Lower leg skin (tissue), 4 donors: Measurements from ENCODE around the gene LDB2. TPM values are rescaled to one million over a fixed set of nuclear protein-coding genes. Genes with fewer than 3 reads are reported as not detected.

Source experiments
- DNase-seq, 2 donors: peaks; one replicate each; pipeline ENCODE4 v3.0.0-alpha.2; 2019; ENCODE audit warnings: low spot score in 2 of 2
- H3K4me3 ChIP-seq: fragments of 200-600 bp; sonication (generic); 2 replicates; pipeline ENCODE4 v1.5.1; 2017; ENCODE audit warnings: mild to moderate bottlenecking, low read depth; ENCODE audit not compliant: poor library complexity, severe bottlenecking
- POLR2A ChIP-seq, 2 donors: fragments of 450-650 bp; IDR thresholded peaks; one replicate each; pipeline ENCODE4 v1.6.1; 2016 to 2017; ENCODE audit warnings: antibody characterized with exemption in 2 of 2, mild to moderate bottlenecking in 1 of 2, moderate library complexity in 1 of 2
- WGBS, 2 donors: methylation state at CpG; one replicate each; pipeline ENCODE4 v1.1.5; 2018; 5-methylcytosine and 5-hydroxymethylcytosine counted together
- intact Hi-C: fragments of 100-400 bp; cut with DNase I; formaldehyde crosslinking; loops from one replicate; pipeline ENCODE4 v1.15.0; 2023; ENCODE audit warnings: low total_unique reads
- total RNA-seq, 4 donors: library from RNA; depleted of rRNA; stranded (reverse); fragments of >200 nt; gene quantifications; one replicate each; pipeline ENCODE4 v1.1.0, GENCODE V29; 2016
- TF ChIP-seq, protein P1 (sequence below), 3 donors: fragments of 450-650 bp; IDR thresholded peaks; one replicate each; pipeline ENCODE4 v1.5.1; 2016; ENCODE audit warnings: antibody characterized with exemption in 3 of 3, mild to moderate bottlenecking in 3 of 3, moderate library complexity in 2 of 3

The LDB2 gene
- total RNA-seq, 4 donors from 2014 or later = 5.4 to 14.0 (median 7.8) TPM

GRCh38 chr4:16695896-16696295, 202.5 kb downstream of the LDB2 start:
- 74 to 96% methylated on average over 1 of the region's 1 CpG for WGBS, 2 donors
- TF ChIP-seq, protein P1, sequence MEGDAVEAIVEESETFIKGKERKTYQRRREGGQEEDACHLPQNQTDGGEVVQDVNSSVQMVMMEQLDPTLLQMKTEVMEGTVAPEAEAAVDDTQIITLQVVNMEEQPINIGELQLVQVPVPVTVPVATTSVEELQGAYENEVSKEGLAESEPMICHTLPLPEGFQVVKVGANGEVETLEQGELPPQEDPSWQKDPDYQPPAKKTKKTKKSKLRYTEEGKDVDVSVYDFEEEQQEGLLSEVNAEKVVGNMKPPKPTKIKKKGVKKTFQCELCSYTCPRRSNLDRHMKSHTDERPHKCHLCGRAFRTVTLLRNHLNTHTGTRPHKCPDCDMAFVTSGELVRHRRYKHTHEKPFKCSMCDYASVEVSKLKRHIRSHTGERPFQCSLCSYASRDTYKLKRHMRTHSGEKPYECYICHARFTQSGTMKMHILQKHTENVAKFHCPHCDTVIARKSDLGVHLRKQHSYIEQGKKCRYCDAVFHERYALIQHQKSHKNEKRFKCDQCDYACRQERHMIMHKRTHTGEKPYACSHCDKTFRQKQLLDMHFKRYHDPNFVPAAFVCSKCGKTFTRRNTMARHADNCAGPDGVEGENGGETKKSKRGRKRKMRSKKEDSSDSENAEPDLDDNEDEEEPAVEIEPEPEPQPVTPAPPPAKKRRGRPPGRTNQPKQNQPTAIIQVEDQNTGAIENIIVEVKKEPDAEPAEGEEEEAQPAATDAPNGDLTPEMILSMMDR (IDR thresholded peaks at IDR 0.05) = no peak
- no peak for TF ChIP-seq POLR2A (IDR thresholded peaks at IDR 0.05)
- no peak for DNase-seq
- no peak overlapping the region for H3K4me3 ChIP-seq
- intact Hi-C loops = no loop called here

- H3K4me3 ChIP-seq = no peak overlapping the region
- intact Hi-C loops = no loop called here
- DNase-seq = no peak
- TF ChIP-seq, protein P1 (IDR thresholded peaks at IDR 0.05) = no peak
- no peak for TF ChIP-seq POLR2A (IDR thresholded peaks at IDR 0.05)
- WGBS, 2 donors = 84 to 90% methylated on average over 4 of the region's 4 CpGs
These were observed 203.6 kb downstream of the LDB2 start for GRCh38 chr4:16694884-16695276.

DNA sequence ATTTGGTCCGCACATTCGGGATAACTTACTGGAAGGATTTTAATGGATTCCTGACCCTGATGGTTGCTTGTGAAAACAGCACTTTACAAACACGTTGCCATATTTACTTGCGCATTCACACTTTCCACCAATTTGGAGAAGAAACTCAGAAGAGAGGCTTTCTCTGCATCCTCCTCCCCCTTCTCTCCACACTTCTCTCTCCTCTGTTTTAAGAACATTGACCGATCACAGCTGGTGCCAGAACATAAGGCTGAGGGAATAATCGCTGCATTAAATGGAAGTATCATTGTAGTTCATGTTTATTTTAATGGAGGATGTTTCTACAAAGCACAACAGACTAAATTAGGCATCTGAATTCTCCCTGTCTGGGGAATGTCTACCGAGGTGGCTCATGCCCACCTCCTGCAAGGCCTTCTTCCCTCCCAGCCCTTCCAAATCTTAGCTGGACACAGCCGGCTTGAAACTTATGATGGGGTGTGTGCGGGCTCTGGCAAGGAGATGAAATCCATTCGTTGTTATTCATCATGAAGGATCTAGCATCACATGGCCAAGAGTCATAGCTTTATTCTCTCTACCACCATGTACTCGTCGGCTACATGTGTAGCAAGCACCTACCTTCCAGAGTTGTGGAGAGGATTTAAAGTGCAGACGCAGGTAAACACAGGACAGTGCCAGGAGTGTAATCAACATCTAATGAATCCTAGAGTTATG, 204.1 kb downstream of the LDB2 start:
- WGBS, 2 donors = 86 to 90% methylated on average over 13 of the region's 13 CpGs
- H3K4me3 ChIP-seq = no peak overlapping the region
- TF ChIP-seq, protein P1 (IDR thresholded peaks at IDR 0.05) = no peak
- TF ChIP-seq POLR2A (IDR thresholded peaks at IDR 0.05) = no peak
- intact Hi-C loops = no loop called here
- no peak for DNase-seq

GRCh38 chr4:16693641-16694040, 204.8 kb downstream of the LDB2 start:
- DNase-seq = no peak
- H3K4me3 ChIP-seq = no peak overlapping the region
- WGBS, 2 donors = 91 to 98% methylated on average over 3 of the region's 3 CpGs
- TF ChIP-seq, protein P1 (IDR thresholded peaks at IDR 0.05) = no peak
- TF ChIP-seq POLR2A (IDR thresholded peaks at IDR 0.05) = no peak
- intact Hi-C loops = no loop called here

GRCh38 chr4:16692961-16693506, 205.4 kb downstream of the LDB2 start:
- intact Hi-C loops = no loop called here
- H3K4me3 ChIP-seq = no peak overlapping the region
- 69 to 78% methylated on average over 9 of the region's 9 CpGs for WGBS, 2 donors
- DNase-seq = peak; percentile 29 to 85
- TF ChIP-seq, protein P1 (IDR thresholded peaks at IDR 0.05) = no peak
- no peak for TF ChIP-seq POLR2A (IDR thresholded peaks at IDR 0.05)
